Lower lobe of right lung (tissue), 2 donors: Measurements from ENCODE around the gene BCL11A. TPM values are rescaled to one million over a fixed set of nuclear protein-coding genes. Genes with fewer than 3 reads are reported as not detected.

Source experiments
- ATAC-seq, 2 donors: fragments of 200-7000 bp; cut with Tn5 transposase; one replicate each; pipeline ENCODE4 v1.9.1; 2020 to 2022; ENCODE audit warnings: mild to moderate bottlenecking in 2 of 2, moderate library complexity in 2 of 2
- DNase-seq: peaks from one replicate; pipeline ENCODE4 v3.0.0-alpha.2; 2020
- H3K27ac ChIP-seq: fragments of 200-600 bp; one replicate; pipeline ENCODE4 v1.8.0; 2022
- H3K27me3 ChIP-seq: fragments of 200-600 bp; one replicate; pipeline ENCODE4 v1.8.0; 2022; ENCODE audit warnings: low read depth
- H3K36me3 ChIP-seq: fragments of 200-600 bp; one replicate; pipeline ENCODE4 v1.8.0; 2022; ENCODE audit warnings: mild to moderate bottlenecking
- H3K4me1 ChIP-seq: fragments of 200-600 bp; one replicate; pipeline ENCODE4 v1.8.0; 2022
- H3K4me3 ChIP-seq: fragments of 200-600 bp; one replicate; pipeline ENCODE4 v1.8.0; 2022; ENCODE audit warnings: mild to moderate bottlenecking
- H3K9me3 ChIP-seq: fragments of 200-600 bp; one replicate; pipeline ENCODE4 v1.8.0; 2022
- intact Hi-C: fragments of 100-400 bp; cut with DNase I; formaldehyde crosslinking; loops from one replicate; pipeline ENCODE4 v1.11.0; 2022
- total RNA-seq: library from RNA; stranded (reverse); fragmentation: NEBNext Ultra II Directional; extraction: Animal tissue kit (Norgen Biotek cat#: 25700); gene quantifications from one replicate; pipeline ENCODE4 v1.2.1, GENCODE V29; 2021
- TF ChIP-seq, protein P1 (sequence below): fragments of 200-600 bp; IDR thresholded peaks from one replicate; pipeline ENCODE4 v1.8.0; 2022; ENCODE audit warnings: antibody characterized with exemption, mild to moderate bottlenecking
- donor health status: DM: no; HTN: yes; CAD: no; lungs with severe emphysema.

The BCL11A gene
- total RNA-seq, 1 donor from 2014 or later, result 9.7 TPM

DNA sequence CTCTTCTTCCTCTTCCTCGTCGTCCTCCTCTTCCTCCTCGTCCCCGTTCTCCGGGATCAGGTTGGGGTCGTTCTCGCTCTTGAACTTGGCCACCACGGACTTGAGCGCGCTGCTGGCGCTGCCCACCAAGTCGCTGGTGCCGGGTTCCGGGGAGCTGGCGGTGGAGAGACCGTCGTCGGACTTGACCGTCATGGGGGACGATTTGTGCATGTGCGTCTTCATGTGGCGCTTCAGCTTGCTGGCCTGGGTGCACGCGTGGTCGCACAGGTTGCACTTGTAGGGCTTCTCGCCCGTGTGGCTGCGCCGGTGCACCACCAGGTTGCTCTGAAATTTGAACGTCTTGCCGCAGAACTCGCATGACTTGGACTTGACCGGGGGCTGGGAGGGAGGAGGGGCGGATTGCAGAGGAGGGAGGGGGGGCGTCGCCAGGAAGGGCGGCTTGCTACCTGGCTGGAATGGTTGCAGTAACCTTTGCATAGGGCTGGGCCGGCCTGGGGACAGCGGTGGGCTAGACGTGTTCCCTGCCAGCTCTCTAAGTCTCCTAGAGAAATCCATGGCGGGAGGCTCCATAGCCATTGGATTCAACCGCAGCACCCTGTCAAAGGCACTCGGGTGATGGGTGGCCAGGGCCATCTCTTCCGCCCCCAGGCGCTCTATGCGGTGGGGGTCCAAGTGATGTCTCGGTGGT lies 91.9 kb downstream of the BCL11A start:
- no peaks in the 10 kb centered on the region for H3K4me1 ChIP-seq
- TF ChIP-seq, protein P1, sequence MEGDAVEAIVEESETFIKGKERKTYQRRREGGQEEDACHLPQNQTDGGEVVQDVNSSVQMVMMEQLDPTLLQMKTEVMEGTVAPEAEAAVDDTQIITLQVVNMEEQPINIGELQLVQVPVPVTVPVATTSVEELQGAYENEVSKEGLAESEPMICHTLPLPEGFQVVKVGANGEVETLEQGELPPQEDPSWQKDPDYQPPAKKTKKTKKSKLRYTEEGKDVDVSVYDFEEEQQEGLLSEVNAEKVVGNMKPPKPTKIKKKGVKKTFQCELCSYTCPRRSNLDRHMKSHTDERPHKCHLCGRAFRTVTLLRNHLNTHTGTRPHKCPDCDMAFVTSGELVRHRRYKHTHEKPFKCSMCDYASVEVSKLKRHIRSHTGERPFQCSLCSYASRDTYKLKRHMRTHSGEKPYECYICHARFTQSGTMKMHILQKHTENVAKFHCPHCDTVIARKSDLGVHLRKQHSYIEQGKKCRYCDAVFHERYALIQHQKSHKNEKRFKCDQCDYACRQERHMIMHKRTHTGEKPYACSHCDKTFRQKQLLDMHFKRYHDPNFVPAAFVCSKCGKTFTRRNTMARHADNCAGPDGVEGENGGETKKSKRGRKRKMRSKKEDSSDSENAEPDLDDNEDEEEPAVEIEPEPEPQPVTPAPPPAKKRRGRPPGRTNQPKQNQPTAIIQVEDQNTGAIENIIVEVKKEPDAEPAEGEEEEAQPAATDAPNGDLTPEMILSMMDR, result no peak
- ATAC-seq (no peak), DNase-seq (no peak)
- H3K9me3 ChIP-seq, result no peaks in the 10 kb centered on the region
- no peaks in the 10 kb centered on the region for H3K36me3 ChIP-seq
- intact Hi-C loops, result no loop called here
- no peak overlapping the region for H3K27ac ChIP-seq
- no peaks in the 10 kb centered on the region for H3K27me3 ChIP-seq
- no peak overlapping the region for H3K4me3 ChIP-seq

DNA sequence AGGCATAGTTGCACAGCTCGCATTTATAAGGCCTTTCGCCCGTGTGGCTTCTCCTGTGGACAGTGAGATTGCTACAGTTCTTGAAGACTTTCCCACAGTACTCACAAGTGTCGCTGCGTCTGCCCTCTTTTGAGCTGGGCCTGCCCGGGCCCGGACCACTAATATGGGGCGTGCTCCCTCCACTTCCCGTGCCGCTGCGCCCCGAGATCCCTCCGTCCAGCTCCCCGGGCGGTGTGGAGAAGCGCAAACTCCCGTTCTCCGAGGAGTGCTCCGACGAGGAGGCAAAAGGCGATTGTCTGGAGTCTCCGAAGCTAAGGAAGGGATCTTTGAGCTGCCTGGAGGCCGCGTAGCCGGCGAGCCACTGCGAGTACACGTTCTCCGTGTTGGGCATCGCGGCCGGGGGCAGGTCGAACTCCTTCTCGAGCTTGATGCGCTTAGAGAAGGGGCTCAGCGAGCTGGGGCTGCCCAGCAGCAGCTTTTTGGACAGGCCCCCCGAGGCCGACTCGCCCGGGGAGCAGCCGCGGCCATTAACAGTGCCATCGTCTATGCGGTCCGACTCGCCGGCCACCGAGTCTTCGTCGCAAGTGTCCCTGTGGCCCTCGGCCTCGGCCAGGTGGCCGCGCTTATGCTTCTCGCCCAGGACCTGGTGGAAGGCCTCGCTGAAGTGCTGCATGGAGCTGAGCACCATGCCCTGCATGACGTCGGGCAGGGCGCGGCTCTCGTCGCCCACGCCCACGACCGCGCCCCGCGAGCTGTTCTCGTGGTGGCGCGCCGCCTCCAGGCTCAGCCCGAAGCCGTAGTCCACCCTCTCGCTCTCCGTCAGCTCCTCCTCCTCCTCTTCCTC lies 92.7 kb downstream of the BCL11A start:
- ATAC-seq (peak in 1 of 2 donors; percentile 32), DNase-seq (no peak)
- intact Hi-C loops, result no loop called here
- H3K27me3 ChIP-seq, result no peaks in the 10 kb centered on the region
- H3K9me3 ChIP-seq, result no peaks in the 10 kb centered on the region
- no peaks in the 10 kb centered on the region for H3K36me3 ChIP-seq
- TF ChIP-seq, protein P1, result no peak
- no peak overlapping the region for H3K27ac ChIP-seq
- H3K4me3 ChIP-seq, result no peak overlapping the region
- no peaks in the 10 kb centered on the region for H3K4me1 ChIP-seq

- H3K36me3 ChIP-seq, result no peaks in the 10 kb centered on the region
- H3K27ac ChIP-seq, result no peak overlapping the region
- intact Hi-C loops, result no loop called here
- no peaks in the 10 kb centered on the region for H3K4me1 ChIP-seq
- no peak overlapping the region for H3K4me3 ChIP-seq
- TF ChIP-seq, protein P1, result no peak
- ATAC-seq (no peak), DNase-seq (no peak)
- H3K27me3 ChIP-seq, result no peaks in the 10 kb centered on the region
- H3K9me3 ChIP-seq, result no peaks in the 10 kb centered on the region
Measured at GRCh38 chr2:60459851-60460250, 93.6 kb downstream of the BCL11A start.

GRCh38 chr2:60456115-60456770 lies 97.2 kb downstream of the BCL11A start:
- no peaks in the 10 kb centered on the region for H3K4me1 ChIP-seq
- intact Hi-C loops, result no loop called here
- no peaks in the 10 kb centered on the region for H3K36me3 ChIP-seq
- TF ChIP-seq, protein P1, result no peak
- ATAC-seq, result no peak
- no peak overlapping the region for H3K27ac ChIP-seq
- DNase-seq, result no peak
- H3K27me3 ChIP-seq, result no peaks in the 10 kb centered on the region
- no peaks in the 10 kb centered on the region for H3K9me3 ChIP-seq
- no peak overlapping the region for H3K4me3 ChIP-seq

- no peak for ATAC-seq
- H3K4me1 ChIP-seq, result no peaks in the 10 kb centered on the region
- H3K9me3 ChIP-seq, result no peaks in the 10 kb centered on the region
- no peaks in the 10 kb centered on the region for H3K36me3 ChIP-seq
- intact Hi-C loops, result no loop called here
- TF ChIP-seq, protein P1, result no peak
- no peak for DNase-seq
- H3K27ac ChIP-seq, result no peak overlapping the region
- H3K27me3 ChIP-seq, result no peaks in the 10 kb centered on the region
- H3K4me3 ChIP-seq, result no peak overlapping the region
Measured at GRCh38 chr2:60453872-60454271, 99.6 kb downstream of the BCL11A start.
